Measurements from ENCODE around the gene DCAF5.

Gene DCAF5

DNA sequence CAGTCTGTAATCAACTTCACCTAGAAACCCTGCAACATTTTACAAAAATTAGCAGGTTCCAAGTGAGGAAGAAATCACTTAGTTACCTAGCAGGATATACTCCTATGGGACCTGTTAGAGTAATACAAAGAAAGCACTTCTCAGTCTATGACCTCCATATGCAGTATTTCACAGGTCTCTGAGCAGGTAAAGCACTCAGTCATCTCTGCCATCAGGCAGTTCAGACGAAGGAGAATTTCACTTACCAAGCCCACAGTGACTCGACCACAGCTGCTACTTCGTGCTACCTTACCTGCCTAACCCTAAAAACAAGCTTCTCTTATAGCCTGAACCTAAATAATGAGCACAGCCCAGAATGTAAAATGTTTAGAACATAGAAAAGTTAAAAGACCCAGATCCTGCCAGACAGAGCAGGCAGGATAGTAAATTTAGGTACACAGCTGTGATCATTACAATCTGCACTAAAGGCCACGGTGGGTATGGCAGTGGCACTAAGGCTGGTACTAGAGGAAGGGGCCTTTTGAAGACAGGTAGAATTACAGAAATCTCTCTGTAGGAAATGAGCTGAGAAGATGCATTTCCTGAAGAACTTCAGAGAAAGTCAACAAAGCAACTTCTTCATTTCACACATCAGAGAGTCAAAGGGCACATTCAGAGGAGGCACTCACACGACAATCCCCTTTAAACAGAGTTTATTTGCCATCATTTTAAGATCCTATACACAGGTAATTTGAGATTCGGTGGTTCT, 35.7 kb downstream of the DCAF5 start:
- ChIA-PET POLR2A (no interaction called here), CTCF (interaction anchor here (1.0 to 4.9 kb wide), 5 partner anchors 8 to 33 kb away, joined by 3 to 27 read pairs (median 3); no protein-coding TSS in a partner anchor)
- TF ChIP-seq, protein P1, sequence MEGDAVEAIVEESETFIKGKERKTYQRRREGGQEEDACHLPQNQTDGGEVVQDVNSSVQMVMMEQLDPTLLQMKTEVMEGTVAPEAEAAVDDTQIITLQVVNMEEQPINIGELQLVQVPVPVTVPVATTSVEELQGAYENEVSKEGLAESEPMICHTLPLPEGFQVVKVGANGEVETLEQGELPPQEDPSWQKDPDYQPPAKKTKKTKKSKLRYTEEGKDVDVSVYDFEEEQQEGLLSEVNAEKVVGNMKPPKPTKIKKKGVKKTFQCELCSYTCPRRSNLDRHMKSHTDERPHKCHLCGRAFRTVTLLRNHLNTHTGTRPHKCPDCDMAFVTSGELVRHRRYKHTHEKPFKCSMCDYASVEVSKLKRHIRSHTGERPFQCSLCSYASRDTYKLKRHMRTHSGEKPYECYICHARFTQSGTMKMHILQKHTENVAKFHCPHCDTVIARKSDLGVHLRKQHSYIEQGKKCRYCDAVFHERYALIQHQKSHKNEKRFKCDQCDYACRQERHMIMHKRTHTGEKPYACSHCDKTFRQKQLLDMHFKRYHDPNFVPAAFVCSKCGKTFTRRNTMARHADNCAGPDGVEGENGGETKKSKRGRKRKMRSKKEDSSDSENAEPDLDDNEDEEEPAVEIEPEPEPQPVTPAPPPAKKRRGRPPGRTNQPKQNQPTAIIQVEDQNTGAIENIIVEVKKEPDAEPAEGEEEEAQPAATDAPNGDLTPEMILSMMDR (IDR thresholded peaks at IDR 0.05; ENCODE audit: control extremely low read depth, extremely low read depth, low read depth, missing control alignments) = no peak
- no peak for DNase-seq (ENCODE audit: extremely low spot score)

DNA sequence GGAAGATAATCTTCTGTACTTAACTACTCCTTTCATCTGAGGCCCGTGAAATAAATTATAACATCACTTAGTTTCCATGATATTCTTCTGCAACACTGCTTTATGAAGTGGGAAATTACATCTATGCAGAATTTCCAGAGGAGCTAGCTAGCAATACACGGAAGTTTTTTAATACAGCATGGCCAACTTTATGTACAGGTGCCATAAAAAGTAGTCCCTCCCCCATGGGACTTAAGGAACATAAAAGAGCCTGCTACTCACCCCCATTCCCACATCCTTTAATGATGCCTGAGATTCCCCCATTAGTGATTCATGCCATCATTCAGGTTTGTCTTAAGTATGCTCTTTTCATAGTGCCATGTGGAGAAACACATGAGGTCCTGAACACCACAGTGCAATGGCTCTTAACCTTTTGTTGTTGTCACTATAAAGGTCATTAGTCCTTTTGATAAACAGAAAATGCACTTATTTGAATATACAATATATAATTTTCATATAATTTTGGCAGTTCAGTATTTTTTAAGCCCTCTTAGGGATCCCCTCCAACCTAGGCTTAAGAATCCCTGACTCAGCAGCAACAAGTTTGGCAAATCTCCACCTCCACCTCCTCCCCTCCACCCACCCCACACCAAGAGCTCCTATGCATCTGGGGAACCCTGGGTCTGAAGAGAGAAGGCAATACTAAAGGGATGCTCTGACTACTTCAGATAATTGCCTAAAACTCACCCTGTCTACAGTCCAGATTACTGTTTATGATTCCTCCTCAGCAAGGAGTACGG, 37.3 kb downstream of the DCAF5 start:
- DNase-seq (ENCODE audit: extremely low spot score) = no peak
- POLR2A ChIA-PET = no interaction called here
- CTCF ChIA-PET = interaction anchor here (1.1 to 4.9 kb wide), 5 partner anchors 8 to 36 kb away, joined by 3 to 27 read pairs (median 3); no protein-coding TSS in a partner anchor
- TF ChIP-seq, protein P1 (IDR thresholded peaks at IDR 0.05; ENCODE audit: control extremely low read depth, extremely low read depth, low read depth, missing control alignments) = no peak

DNA sequence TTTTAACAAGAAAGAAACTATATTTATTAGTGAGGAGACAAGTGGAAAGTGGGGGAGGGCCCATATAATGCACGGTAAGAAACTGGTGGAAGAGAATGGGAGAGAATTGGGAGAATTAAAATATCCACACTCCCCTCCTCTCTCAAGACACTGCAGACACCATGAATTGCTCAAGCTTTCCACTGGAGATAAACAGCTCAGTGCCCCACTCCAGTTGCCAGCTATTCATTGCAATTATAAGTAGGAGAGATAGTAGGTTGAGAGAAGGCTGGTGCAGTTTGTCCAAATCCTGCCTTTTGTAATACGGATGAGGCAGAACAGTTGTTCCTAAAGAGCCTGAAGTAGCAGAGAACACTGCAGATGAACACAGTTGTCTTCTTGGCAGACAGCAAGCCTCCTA, 38.2 kb downstream of the DCAF5 start:
- DNase-seq (ENCODE audit: extremely low spot score) = no peak
- TF ChIP-seq, protein P1 (IDR thresholded peaks at IDR 0.05; ENCODE audit: control extremely low read depth, extremely low read depth, low read depth, missing control alignments) = no peak
- CTCF ChIA-PET = interaction anchor here (1.2 kb wide), 1 partner anchor 36 kb away, joined by 3 read pairs; no protein-coding TSS in a partner anchor
- POLR2A ChIA-PET = no interaction called here

DNA sequence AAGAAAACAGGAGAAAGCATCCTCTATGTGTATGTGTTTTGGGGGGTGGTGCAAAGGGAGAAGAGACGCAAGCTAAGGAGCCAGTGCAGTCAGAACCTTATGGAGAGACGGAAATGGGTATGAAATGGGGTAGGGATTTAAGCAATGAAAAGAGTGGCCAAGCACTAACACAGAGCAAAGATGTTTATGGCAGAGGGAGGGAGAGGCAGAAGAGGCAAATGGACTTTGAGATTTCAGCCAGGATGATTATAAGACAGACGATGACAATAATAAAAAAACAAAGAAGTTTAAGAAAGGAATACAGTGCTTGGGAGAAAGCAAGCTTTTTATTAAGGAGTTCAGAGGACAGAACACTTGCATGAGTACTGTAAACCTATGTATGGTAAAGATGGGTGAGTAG, 44.6 kb downstream of the DCAF5 start:
- TF ChIP-seq, protein P1 (IDR thresholded peaks at IDR 0.05; ENCODE audit: control extremely low read depth, extremely low read depth, low read depth, missing control alignments) = no peak
- POLR2A ChIA-PET = no interaction called here
- CTCF ChIA-PET = interaction anchor here (1.0 to 4.1 kb wide), 16 partner anchors 8 to 1286 kb away, joined by 3 to 35 read pairs (median 4); no protein-coding TSS in a partner anchor
- no peak for DNase-seq (ENCODE audit: extremely low spot score)

DNA sequence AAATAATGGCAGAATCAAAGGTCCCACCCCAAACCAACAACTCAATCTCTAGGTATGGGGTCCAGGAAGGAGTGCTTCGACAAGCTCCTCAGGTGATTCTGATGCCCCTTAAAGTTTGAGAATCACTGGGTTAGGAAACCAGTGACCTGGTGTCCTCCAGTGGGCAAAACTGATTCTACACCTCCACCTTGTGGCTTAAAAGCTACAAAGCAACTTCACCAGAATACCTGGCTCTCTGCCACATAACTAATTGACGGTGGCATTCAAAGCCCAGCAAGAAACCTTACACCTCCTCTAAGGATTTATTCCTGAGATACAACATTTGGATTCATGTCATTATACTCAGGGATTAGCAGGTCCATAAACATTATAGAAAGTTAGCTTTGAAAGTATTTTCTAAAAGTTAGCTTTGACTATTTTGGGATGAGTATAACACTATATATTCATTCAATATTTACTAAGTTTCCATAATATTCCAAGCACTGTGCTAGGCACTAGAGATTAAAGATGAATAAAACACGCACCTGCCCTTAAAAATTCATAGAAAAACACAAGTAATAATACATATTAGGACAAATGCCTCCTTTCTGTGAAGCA, 45.4 kb downstream of the DCAF5 start:
- POLR2A ChIA-PET = no interaction called here

More for the DNA sequence above, 45.4 kb downstream of the DCAF5 start:
- CTCF ChIA-PET = interaction anchor here (0.9 to 4.1 kb wide), 24 partner anchors 9 to 1285 kb away, joined by 3 to 35 read pairs (median 4); no protein-coding TSS in a partner anchor
- TF ChIP-seq, protein P1 (IDR thresholded peaks at IDR 0.05; ENCODE audit: control extremely low read depth, extremely low read depth, low read depth, missing control alignments) = peak; percentile 37
- DNase-seq (ENCODE audit: extremely low spot score) = peak; percentile 38
